H1 (cell line): ENCODE data around the gene LRRC15. TPM values are rescaled to one million over a fixed set of nuclear protein-coding genes. Genes with fewer than 3 reads are reported as not detected.

Experiments
- HDAC2 ChIP-seq, 2 experiments: fragments of 300-600 bp in 1 of 2; sonication (generic) in 1 of 2; IDR thresholded peaks; 2 replicates each; pipeline ENCODE4 v1.6.1; 2011 to 2012; ENCODE audit warnings: low read depth in 2 of 2, low read length in 2 of 2, mild to moderate bottlenecking in 2 of 2, moderate library complexity in 2 of 2, borderline replicate concordance in 1 of 2, inconsistent platforms in 1 of 2
- RAD21 ChIP-seq, 2 experiments: IDR thresholded peaks in 1 of 2; conservative IDR thresholded peaks in 1 of 2; 2 replicates each; pipeline ENCODE4 v1.6.1; 2011; ENCODE audit warnings: low read depth in 2 of 2, low read length in 2 of 2, improper control_type of control experiment in 1 of 2, inconsistent platforms in 1 of 2, mild to moderate bottlenecking in 1 of 2, moderate library complexity in 1 of 2
- SP4 ChIP-seq: IDR thresholded peaks from 2 replicates; pipeline ENCODE4 v1.6.1; 2012; ENCODE audit warnings: low read length, inconsistent platforms
- TEAD4 ChIP-seq: IDR thresholded peaks from 2 replicates; pipeline ENCODE4 v1.6.1; 2012; ENCODE audit warnings: low read depth, low read length, inconsistent platforms, mixed read lengths
- polyA plus RNA-seq, 7 experiments: library from polyadenylated mRNA; depleted of rRNA in 3 of 7; stranded (reverse) in 5 of 7; unstranded in 2 of 7; fragments of >200 nt in 5 of 7; fragments of 200-250 nt in 2 of 7; gene quantifications; 1 replicate in 5 of 7; 2 replicates in 1 of 7; 4 replicates in 1 of 7; pipeline versions ENCODE4 v1.2.1 to v1.2.3, GENCODE V29; 2011 to 2013; ENCODE audit warnings: missing spikeins in 2 of 7, mixed read lengths in 2 of 7
- total RNA-seq: library from RNA; stranded (reverse); fragmentation: NEBNext Ultra II Directional; extraction: Animal tissue kit (Norgen Biotek cat#: 25700); gene quantifications from 2 replicates; pipeline ENCODE4 v1.2.1, GENCODE V29; 2021
- TF ChIP-seq, protein P1 (sequence below): fragments of 300-600 bp; sonication (generic); IDR thresholded peaks from 2 replicates; pipeline ENCODE4 v1.7.1; 2012; ENCODE audit warnings: low read length, moderate library complexity, mild to moderate bottlenecking, inconsistent platforms; ENCODE audit not compliant: insufficient replicate concordance

LRRC15 gene
- total and polyA plus RNA-seq, 2 of the 8 experiments (the other 6 are each of a cell fraction or from before 2014, with no cell fraction given), result 0.15 to 0.37 TPM

DNA sequence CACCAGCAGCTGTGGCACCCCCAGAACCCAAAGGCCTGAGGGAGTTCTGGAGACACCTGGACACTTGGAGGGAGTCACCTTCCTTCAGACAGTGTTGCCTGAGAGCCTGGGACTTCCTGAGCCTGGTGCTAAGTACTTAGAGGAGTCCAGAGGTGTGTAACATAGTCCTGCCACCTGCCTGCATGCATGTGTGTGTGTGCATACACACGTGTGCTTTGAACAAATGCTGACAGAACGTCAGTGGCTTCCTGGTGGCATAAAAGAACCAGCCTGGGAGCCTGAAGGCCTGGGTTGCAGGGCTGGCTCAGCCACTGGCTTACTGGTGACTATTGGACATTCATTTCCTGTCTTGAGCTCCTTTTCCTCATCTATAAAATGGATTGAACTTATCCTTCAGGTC is 15.2 kb downstream of the LRRC15 start (continued):
- TF ChIP-seq, protein P1, sequence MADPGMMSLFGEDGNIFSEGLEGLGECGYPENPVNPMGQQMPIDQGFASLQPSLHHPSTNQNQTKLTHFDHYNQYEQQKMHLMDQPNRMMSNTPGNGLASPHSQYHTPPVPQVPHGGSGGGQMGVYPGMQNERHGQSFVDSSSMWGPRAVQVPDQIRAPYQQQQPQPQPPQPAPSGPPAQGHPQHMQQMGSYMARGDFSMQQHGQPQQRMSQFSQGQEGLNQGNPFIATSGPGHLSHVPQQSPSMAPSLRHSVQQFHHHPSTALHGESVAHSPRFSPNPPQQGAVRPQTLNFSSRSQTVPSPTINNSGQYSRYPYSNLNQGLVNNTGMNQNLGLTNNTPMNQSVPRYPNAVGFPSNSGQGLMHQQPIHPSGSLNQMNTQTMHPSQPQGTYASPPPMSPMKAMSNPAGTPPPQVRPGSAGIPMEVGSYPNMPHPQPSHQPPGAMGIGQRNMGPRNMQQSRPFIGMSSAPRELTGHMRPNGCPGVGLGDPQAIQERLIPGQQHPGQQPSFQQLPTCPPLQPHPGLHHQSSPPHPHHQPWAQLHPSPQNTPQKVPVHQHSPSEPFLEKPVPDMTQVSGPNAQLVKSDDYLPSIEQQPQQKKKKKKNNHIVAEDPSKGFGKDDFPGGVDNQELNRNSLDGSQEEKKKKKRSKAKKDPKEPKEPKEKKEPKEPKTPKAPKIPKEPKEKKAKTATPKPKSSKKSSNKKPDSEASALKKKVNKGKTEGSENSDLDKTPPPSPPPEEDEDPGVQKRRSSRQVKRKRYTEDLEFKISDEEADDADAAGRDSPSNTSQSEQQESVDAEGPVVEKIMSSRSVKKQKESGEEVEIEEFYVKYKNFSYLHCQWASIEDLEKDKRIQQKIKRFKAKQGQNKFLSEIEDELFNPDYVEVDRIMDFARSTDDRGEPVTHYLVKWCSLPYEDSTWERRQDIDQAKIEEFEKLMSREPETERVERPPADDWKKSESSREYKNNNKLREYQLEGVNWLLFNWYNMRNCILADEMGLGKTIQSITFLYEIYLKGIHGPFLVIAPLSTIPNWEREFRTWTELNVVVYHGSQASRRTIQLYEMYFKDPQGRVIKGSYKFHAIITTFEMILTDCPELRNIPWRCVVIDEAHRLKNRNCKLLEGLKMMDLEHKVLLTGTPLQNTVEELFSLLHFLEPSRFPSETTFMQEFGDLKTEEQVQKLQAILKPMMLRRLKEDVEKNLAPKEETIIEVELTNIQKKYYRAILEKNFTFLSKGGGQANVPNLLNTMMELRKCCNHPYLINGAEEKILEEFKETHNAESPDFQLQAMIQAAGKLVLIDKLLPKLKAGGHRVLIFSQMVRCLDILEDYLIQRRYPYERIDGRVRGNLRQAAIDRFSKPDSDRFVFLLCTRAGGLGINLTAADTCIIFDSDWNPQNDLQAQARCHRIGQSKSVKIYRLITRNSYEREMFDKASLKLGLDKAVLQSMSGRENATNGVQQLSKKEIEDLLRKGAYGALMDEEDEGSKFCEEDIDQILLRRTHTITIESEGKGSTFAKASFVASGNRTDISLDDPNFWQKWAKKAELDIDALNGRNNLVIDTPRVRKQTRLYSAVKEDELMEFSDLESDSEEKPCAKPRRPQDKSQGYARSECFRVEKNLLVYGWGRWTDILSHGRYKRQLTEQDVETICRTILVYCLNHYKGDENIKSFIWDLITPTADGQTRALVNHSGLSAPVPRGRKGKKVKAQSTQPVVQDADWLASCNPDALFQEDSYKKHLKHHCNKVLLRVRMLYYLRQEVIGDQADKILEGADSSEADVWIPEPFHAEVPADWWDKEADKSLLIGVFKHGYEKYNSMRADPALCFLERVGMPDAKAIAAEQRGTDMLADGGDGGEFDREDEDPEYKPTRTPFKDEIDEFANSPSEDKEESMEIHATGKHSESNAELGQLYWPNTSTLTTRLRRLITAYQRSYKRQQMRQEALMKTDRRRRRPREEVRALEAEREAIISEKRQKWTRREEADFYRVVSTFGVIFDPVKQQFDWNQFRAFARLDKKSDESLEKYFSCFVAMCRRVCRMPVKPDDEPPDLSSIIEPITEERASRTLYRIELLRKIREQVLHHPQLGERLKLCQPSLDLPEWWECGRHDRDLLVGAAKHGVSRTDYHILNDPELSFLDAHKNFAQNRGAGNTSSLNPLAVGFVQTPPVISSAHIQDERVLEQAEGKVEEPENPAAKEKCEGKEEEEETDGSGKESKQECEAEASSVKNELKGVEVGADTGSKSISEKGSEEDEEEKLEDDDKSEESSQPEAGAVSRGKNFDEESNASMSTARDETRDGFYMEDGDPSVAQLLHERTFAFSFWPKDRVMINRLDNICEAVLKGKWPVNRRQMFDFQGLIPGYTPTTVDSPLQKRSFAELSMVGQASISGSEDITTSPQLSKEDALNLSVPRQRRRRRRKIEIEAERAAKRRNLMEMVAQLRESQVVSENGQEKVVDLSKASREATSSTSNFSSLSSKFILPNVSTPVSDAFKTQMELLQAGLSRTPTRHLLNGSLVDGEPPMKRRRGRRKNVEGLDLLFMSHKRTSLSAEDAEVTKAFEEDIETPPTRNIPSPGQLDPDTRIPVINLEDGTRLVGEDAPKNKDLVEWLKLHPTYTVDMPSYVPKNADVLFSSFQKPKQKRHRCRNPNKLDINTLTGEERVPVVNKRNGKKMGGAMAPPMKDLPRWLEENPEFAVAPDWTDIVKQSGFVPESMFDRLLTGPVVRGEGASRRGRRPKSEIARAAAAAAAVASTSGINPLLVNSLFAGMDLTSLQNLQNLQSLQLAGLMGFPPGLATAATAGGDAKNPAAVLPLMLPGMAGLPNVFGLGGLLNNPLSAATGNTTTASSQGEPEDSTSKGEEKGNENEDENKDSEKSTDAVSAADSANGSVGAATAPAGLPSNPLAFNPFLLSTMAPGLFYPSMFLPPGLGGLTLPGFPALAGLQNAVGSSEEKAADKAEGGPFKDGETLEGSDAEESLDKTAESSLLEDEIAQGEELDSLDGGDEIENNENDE, result no peak
- TF ChIP-seq SP4, result no peak
- TF ChIP-seq TEAD4, result no peak
- TF ChIP-seq HDAC2 (IDR thresholded peaks at IDR 0.05; ENCODE audit: borderline replicate concordance in 1 of 2, low read depth in 2 of 2, low read length in 2 of 2), result no peak
- no peak for TF ChIP-seq RAD21 (IDR thresholded peaks at IDR 0.05 in 1 of 2, conservative IDR thresholded peaks at IDR 0.05 in 1 of 2; ENCODE audit: low read depth in 2 of 2, low read length in 2 of 2)
